Neuronal stem cell (in vitro differentiated cells): ENCODE measurements around the gene TBC1D17.
"Not testable (repeated sequence)": the region's sequence is repeated elsewhere in the genome, so short reads cannot be mapped to it uniquely, and the experiment has no call there.

Experiments
- DNase-seq: peaks from one replicate; pipeline ENCODE4 v3.0.0-alpha.2; 2013; ENCODE audit warnings: low spot score
- H2AFZ ChIP-seq: one replicate; pipeline ENCODE4 v1.6.1; 2013; ENCODE audit warnings: mild to moderate bottlenecking, low read length, inconsistent platforms
- H2AK5ac ChIP-seq: 2 replicates; pipeline ENCODE4 v1.6.1; 2013; ENCODE audit warnings: low read depth, mild to moderate bottlenecking, inconsistent platforms, low read length, moderate library complexity, mixed read lengths
- H2BK120ac ChIP-seq: 2 replicates; pipeline ENCODE4 v1.6.1; 2013; ENCODE audit warnings: low read depth, mild to moderate bottlenecking, inconsistent platforms, low read length, moderate library complexity, mixed read lengths
- H2BK12ac ChIP-seq: one replicate; pipeline ENCODE4 v1.6.1; 2013; ENCODE audit warnings: low read length, inconsistent platforms
- H2BK15ac ChIP-seq: 2 replicates; pipeline ENCODE4 v1.6.1; 2013; ENCODE audit warnings: mild to moderate bottlenecking, low read length, inconsistent platforms, mixed read lengths
- H2BK5ac ChIP-seq: one replicate; pipeline ENCODE4 v1.6.1; 2013; ENCODE audit warnings: inconsistent platforms, mild to moderate bottlenecking, low read length, moderate library complexity
- H3K14ac ChIP-seq: one replicate; pipeline ENCODE4 v1.6.1; 2013; ENCODE audit warnings: low read length, inconsistent platforms
- H3K18ac ChIP-seq: 2 replicates; pipeline ENCODE4 v1.6.1; 2013; ENCODE audit warnings: low read length, inconsistent platforms
- H3K23ac ChIP-seq: 2 replicates; pipeline ENCODE4 v1.6.1; 2013; ENCODE audit warnings: low read depth, mild to moderate bottlenecking, mixed read lengths, low read length, inconsistent platforms; ENCODE audit not compliant: poor library complexity
- H3K27ac ChIP-seq: replicated peaks from 3 replicates; pipeline ENCODE4 v1.5.1; 2013; ENCODE audit warnings: low read length, inconsistent platforms
- H3K27me3 ChIP-seq, 3 experiments: 2 replicates each; pipeline ENCODE4 v1.6.1; 2013; ENCODE audit warnings: low read length in 3 of 3, mild to moderate bottlenecking in 2 of 3, inconsistent platforms in 1 of 3, low read depth in 1 of 3, mixed read lengths in 1 of 3, moderate library complexity in 1 of 3; ENCODE audit not compliant: control insufficient read depth in 3 of 3, insufficient read depth in 3 of 3
- H3K36me3 ChIP-seq, 2 donors: replicated peaks in 1 of 2; 2 replicates each; pipeline ENCODE4 v1.6.1; 2013; ENCODE audit warnings: low read length in 2 of 2; ENCODE audit not compliant: control insufficient read depth in 2 of 2, insufficient read depth in 2 of 2
- H3K4ac ChIP-seq: 2 replicates; pipeline ENCODE4 v1.6.1; 2013; ENCODE audit warnings: inconsistent platforms, mild to moderate bottlenecking, low read length, moderate library complexity
- H3K4me1 ChIP-seq, 2 donors: 1 replicate in 1 of 2; 2 replicates in 1 of 2; pipeline ENCODE4 v1.6.1; 2013; ENCODE audit warnings: low read length in 2 of 2, low read depth in 1 of 2; ENCODE audit not compliant: control insufficient read depth in 2 of 2, insufficient read depth in 1 of 2
- H3K4me2 ChIP-seq: one replicate; pipeline ENCODE4 v1.6.1; 2013; ENCODE audit warnings: mild to moderate bottlenecking, low read length, inconsistent platforms; ENCODE audit not compliant: insufficient read depth, poor library complexity, severe bottlenecking
- H3K4me3 ChIP-seq, 2 donors: 2 replicates each; pipeline ENCODE4 v1.5.1; 2013; ENCODE audit warnings: low read length in 2 of 2, mild to moderate bottlenecking in 2 of 2, inconsistent platforms in 1 of 2, moderate library complexity in 1 of 2
- H3K79me1 ChIP-seq: one replicate; pipeline ENCODE4 v1.6.1; 2013; ENCODE audit warnings: low read depth, mild to moderate bottlenecking, inconsistent platforms, low read length, moderate library complexity
- H3K9ac ChIP-seq: one replicate; pipeline ENCODE4 v1.6.1; 2013; ENCODE audit warnings: mild to moderate bottlenecking, low read depth, low read length, inconsistent platforms; ENCODE audit not compliant: poor library complexity
- H3K9me3 ChIP-seq, 2 donors: replicated peaks in 1 of 2; 2 replicates each; pipeline versions ENCODE3 to v1.6.1; 2013; ENCODE audit warnings: low read length in 2 of 2, mild to moderate bottlenecking in 2 of 2, inconsistent platforms in 1 of 2, low read depth in 1 of 2, mixed read lengths in 1 of 2, moderate library complexity in 1 of 2; ENCODE audit not compliant: control insufficient read depth in 2 of 2, insufficient read depth in 1 of 2
- H4K8ac ChIP-seq: one replicate; pipeline ENCODE4 v1.6.1; 2013; ENCODE audit warnings: low read depth, mild to moderate bottlenecking, inconsistent platforms, low read length, moderate library complexity
- H4K91ac ChIP-seq: one replicate; pipeline ENCODE4 v1.6.1; 2013; ENCODE audit warnings: low read length, low read depth, mild to moderate bottlenecking, inconsistent platforms; ENCODE audit not compliant: poor library complexity
- WGBS, 2 donors: extraction: QIAGEN DNeasy Blood & Tissue Kit; methylation state at CpG; one replicate each; pipeline ENCODE4 v1.1.7; 2013; ENCODE audit warnings: missing lambda C conversion rate in 2 of 2, mixed read lengths in 1 of 2; ENCODE audit not compliant: insufficient read length in 2 of 2, insufficient replicate concordance in 1 of 2; ENCODE audit errors: extremely low coverage in 2 of 2; 5-methylcytosine and 5-hydroxymethylcytosine counted together

Gene TBC1D17

DNA sequence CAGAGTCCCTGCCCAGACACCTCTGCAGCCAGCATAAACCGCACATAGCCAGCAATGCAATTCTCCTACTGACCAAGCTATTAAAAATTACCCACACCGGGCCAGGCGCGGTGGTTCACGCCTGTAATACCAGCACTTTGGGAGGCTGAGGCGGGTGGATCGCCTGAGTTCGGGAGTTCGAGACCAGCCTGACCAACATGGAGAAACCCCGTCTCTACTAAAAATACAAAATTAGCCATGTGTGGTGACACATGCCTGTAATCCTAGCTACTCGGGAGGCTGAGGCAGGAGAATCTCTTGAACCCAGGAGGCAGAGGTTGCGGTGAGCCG lies 47.3 kb downstream of the TBC1D17 start:
- H4K8ac ChIP-seq, H3K14ac ChIP-seq, H3K9me3 ChIP-seq, H2BK5ac ChIP-seq, H3K4me2 ChIP-seq, H3K27me3 ChIP-seq, H3K18ac ChIP-seq, H4K91ac ChIP-seq, DNase-seq, H2AK5ac ChIP-seq, H2BK120ac ChIP-seq, H3K27ac ChIP-seq, H3K4me3 ChIP-seq, H2BK12ac ChIP-seq, H2BK15ac ChIP-seq, H3K4ac ChIP-seq, H3K23ac ChIP-seq, H2AFZ ChIP-seq: not testable (repeated sequence)
- peaks cover 7 to 16% of the 10 kb centered on the region in 2 donors for H3K4me1 ChIP-seq
- peaks cover 34% of the 10 kb centered on the region for H3K79me1 ChIP-seq
- H3K9ac ChIP-seq, result peak overlapping the region; percentile 74
- no CpG with 5 or more reads among the region's 13 CpGs for WGBS, 2 donors
- peaks cover 43 to 78% of the 10 kb centered on the region in 2 donors for H3K36me3 ChIP-seq

DNA sequence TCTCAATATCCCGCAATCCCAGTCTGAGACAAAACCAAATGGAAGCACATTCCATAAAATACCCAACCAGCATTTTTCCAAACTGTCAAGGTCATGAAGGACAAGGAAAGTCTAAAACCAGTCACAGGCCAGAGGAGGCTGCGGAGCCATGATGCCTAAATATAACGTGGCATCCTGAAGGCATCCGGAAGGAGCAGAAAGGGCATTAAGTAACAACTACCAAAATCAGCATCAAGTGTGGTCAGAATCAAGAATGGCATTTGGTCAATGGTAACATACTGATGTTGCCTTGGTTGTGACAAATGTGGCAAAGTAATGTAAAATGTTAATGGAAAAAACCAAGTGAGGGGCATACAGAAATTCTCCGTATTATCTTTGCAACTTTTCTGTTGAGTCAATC lies 48.0 kb downstream of the TBC1D17 start:
- peaks cover 7 to 18% of the 10 kb centered on the region in 2 donors for H3K4me1 ChIP-seq
- H4K91ac ChIP-seq, result no peak overlapping the region
- H2AFZ ChIP-seq, result no peak overlapping the region
- peaks cover 33% of the 10 kb centered on the region for H3K79me1 ChIP-seq
- no peak overlapping the region for H3K18ac ChIP-seq
- no CpG with 5 or more reads among the region's 5 CpGs for WGBS, 2 donors
- DNase-seq, result no peak
- no peak overlapping the region for H2BK15ac ChIP-seq
- H3K9me3 ChIP-seq, result no peaks in the 10 kb centered on the region
- H2BK120ac ChIP-seq, result no peak overlapping the region
- no peak overlapping the region for H3K4me2 ChIP-seq
- no peak overlapping the region for H2BK5ac ChIP-seq
- no peak overlapping the region for H2AK5ac ChIP-seq
- H3K14ac ChIP-seq, result no peak overlapping the region
- H3K4me3 ChIP-seq, result no peak overlapping the region
- no peak overlapping the region for H3K4ac ChIP-seq
- H2BK12ac ChIP-seq, result no peak overlapping the region
- H3K27ac ChIP-seq, result no peak overlapping the region
- H3K23ac ChIP-seq, result no peak overlapping the region
- H3K27me3 ChIP-seq, result no peaks in the 10 kb centered on the region
- no peak overlapping the region for H3K9ac ChIP-seq
- no peak overlapping the region for H4K8ac ChIP-seq
- peaks cover 43 to 74% of the 10 kb centered on the region in 2 donors for H3K36me3 ChIP-seq

DNA sequence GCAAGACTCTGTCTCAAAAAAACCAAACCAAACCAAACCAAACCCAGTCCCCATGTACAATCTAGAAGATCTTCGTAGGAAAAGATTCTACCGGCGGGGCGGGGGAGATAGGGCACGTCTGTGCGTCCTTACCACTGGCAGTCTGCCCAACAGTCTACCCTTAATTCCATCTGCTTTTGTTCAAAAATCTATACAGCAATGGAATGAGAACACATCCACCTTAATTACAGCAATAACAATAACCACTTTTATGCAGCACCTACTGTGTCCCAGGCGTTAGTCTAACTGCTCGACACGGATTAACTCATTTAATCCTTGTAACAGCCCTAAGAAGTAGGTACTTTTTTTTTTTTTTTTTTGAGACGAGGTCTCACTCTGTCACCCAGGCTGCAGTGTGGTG lies 49.0 kb downstream of the TBC1D17 start:
- Histone ChIP-seq H2AFZ (no peak overlapping the region), H2BK120ac (no peak overlapping the region), H3K4me1 (peaks cover 7 to 16% of the 10 kb centered on the region in 2 donors), H4K8ac (no peak overlapping the region), H2BK5ac (no peak overlapping the region), H3K9ac (no peak overlapping the region), H3K18ac (no peak overlapping the region), H3K4ac (no peak overlapping the region), H3K23ac (no peak overlapping the region), H3K79me1 (peaks cover 28% of the 10 kb centered on the region), H2BK15ac (no peak overlapping the region), H3K36me3 (peaks cover 41 to 70% of the 10 kb centered on the region in 2 donors), H3K27me3 (no peaks in the 10 kb centered on the region), H3K4me3 (no peak overlapping the region), H3K27ac (no peak overlapping the region), H2BK12ac (no peak overlapping the region), H2AK5ac (no peak overlapping the region), H3K14ac (no peak overlapping the region), H3K9me3 (no peaks in the 10 kb centered on the region), H4K91ac (no peak overlapping the region), H3K4me2 (no peak overlapping the region)
- no peak for DNase-seq
- WGBS, 2 donors, result no CpG with 5 or more reads among the region's 10 CpGs

DNA sequence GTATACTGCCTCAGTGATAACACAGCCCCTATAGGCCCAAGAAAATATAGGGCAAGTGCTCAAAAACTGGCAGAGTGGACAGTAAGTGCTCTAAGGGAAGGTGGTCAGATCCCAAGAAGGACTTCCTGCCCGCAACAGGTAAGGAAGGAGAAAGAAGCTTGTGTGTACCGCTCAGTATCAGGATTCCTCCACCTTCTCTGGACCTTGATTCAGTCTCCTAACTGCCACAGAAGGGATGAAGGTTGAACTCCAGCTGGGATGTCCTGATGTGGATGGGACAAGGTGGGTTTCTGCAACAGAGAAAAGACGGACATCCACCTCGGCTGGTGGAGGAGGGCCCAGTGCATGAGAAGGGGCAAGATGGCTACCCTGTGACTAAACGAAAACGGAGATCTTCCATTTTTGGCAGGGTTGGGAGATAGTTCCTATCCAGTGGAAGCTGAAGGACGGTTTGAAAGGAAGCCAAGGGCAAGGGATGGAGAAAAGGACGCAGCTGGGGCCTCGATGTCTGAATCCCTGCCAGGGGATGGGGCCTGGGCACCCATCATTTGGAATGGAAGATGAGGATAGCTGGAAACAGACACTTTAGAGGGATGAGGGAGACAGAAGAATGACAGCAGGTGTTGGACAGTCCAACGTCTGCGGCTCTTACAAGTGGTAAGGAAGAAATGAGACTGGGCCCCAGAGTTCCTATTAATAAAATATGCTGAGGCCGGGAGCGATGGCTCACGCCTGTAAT lies 50.2 kb downstream of the TBC1D17 start:
- Histone ChIP-seq H3K4me1 (peaks cover 7 to 11% of the 10 kb centered on the region in 2 donors), H2AFZ (no peak overlapping the region), H2BK5ac (no peak overlapping the region), H2AK5ac (no peak overlapping the region), H3K9me3 (no peaks in the 10 kb centered on the region), H3K4me2 (peak overlapping the region; percentile 80), H3K23ac (no peak overlapping the region), H3K27ac (no peak overlapping the region), H3K18ac (no peak overlapping the region), H3K36me3 (peaks cover 35 to 66% of the 10 kb centered on the region in 2 donors), H4K8ac (no peak overlapping the region), H3K4me3 (peak overlapping the region; percentile 3 to 97), H2BK12ac (no peak overlapping the region), H2BK15ac (no peak overlapping the region), H3K9ac (peak overlapping the region; percentile 4), H3K4ac (no peak overlapping the region), H4K91ac (no peak overlapping the region), H3K79me1 (peaks cover 21% of the 10 kb centered on the region), H3K27me3 (no peaks in the 10 kb centered on the region), H3K14ac (no peak overlapping the region), H2BK120ac (no peak overlapping the region)
- DNase-seq, result no peak
- WGBS, 2 donors, result no CpG with 5 or more reads among the region's 14 CpGs
